Progenitor cell of endocrine pancreas (in vitro differentiated cells): Measurements from ENCODE around the gene ERAL1. TPM values are rescaled to one million over a fixed set of nuclear protein-coding genes. Genes with fewer than 3 reads are reported as not detected.
"Not testable (repeated sequence)": the region's sequence is repeated elsewhere in the genome, so short reads cannot be mapped to it uniquely, and the experiment has no call there.

Experiments used
- DNase-seq: peaks from one replicate; pipeline ENCODE4 v3.0.0; 2021; ENCODE audit warnings: low spot score; ENCODE audit not compliant: unreplicated experiment
- H3K27ac Mint-ChIP-seq: 2 replicates; pipeline ENCODE4 v1.8.0; 2021; ENCODE audit warnings: mild to moderate bottlenecking, moderate library complexity, mixed read lengths
- H3K27me3 Mint-ChIP-seq: 2 replicates; pipeline ENCODE4 v1.8.0; 2021; ENCODE audit warnings: mixed read lengths
- H3K36me3 Mint-ChIP-seq: 2 replicates; pipeline ENCODE4 v1.8.0; 2022; ENCODE audit warnings: mixed read lengths; ENCODE audit not compliant: insufficient read depth
- H3K4me1 Mint-ChIP-seq: 2 replicates; pipeline ENCODE4 v1.8.0; 2021; ENCODE audit warnings: low read depth, mixed read lengths
- H3K4me3 Mint-ChIP-seq: 2 replicates; pipeline ENCODE4 v1.8.0; 2021; ENCODE audit warnings: low read depth, mild to moderate bottlenecking, moderate library complexity, mixed read lengths
- H3K9me3 Mint-ChIP-seq: 2 replicates; pipeline ENCODE4 v1.8.0; 2021; ENCODE audit warnings: low read depth, mixed read lengths
- CTCF ChIP-seq: fragments of 200-600 bp; sonication (generic); IDR thresholded peaks from one replicate; pipeline ENCODE4 v1.5.0; 2021; ENCODE audit warnings: antibody characterized with exemption, mild to moderate bottlenecking; ENCODE audit not compliant: unreplicated experiment
- total RNA-seq: library from RNA; stranded (reverse); gene quantifications from 2 replicates; pipeline ENCODE4 v1.2.1, GENCODE V29; 2021

The ERAL1 gene
- total RNA-seq, 1 donor from 2014 or later = 49.2 TPM

GRCh38 chr17:28892024-28892423 is 37.2 kb downstream of the ERAL1 start:
- H3K4me1 Mint-ChIP-seq = peaks cover 12% of the 10 kb centered on the region
- TF ChIP-seq CTCF = no peak
- peaks cover 2% of the 10 kb centered on the region for H3K36me3 Mint-ChIP-seq
- H3K9me3 Mint-ChIP-seq = no peaks in the 10 kb centered on the region
- no peak for DNase-seq
- no peaks in the 10 kb centered on the region for H3K27me3 Mint-ChIP-seq
- no peak overlapping the region for H3K27ac Mint-ChIP-seq
- H3K4me3 Mint-ChIP-seq = no peak overlapping the region

- not testable (repeated sequence) for DNase-seq, H3K9me3 Mint-ChIP-seq, H3K4me3 Mint-ChIP-seq, H3K27ac Mint-ChIP-seq, H3K27me3 Mint-ChIP-seq, H3K36me3 Mint-ChIP-seq
- H3K4me1 Mint-ChIP-seq = peaks cover 16% of the 10 kb centered on the region
Measured at GRCh38 chr17:28893248-28894183, 38.7 kb downstream of the ERAL1 start.

- Mint-ChIP-seq H3K27ac (no peak overlapping the region), H3K4me3 (peak overlapping the region; percentile 93), H3K9me3 (no peaks in the 10 kb centered on the region), H3K36me3 (peaks cover 7% of the 10 kb centered on the region), H3K27me3 (no peaks in the 10 kb centered on the region), H3K4me1 (peaks cover 16% of the 10 kb centered on the region)
- TF ChIP-seq CTCF = no peak
- DNase-seq = no peak
Measured at GRCh38 chr17:28895794-28896447, 41.1 kb downstream of the ERAL1 start.

GRCh38 chr17:28896491-28896883 is 41.7 kb downstream of the ERAL1 start:
- Mint-ChIP-seq H3K4me3 (peak overlapping the region; percentile 93), H3K27ac (peak overlapping the region; percentile 94), H3K9me3 (no peaks in the 10 kb centered on the region), H3K27me3 (no peaks in the 10 kb centered on the region), H3K4me1 (peaks cover 16% of the 10 kb centered on the region), H3K36me3 (peaks cover 7% of the 10 kb centered on the region)
- no peak for DNase-seq
- TF ChIP-seq CTCF = no peak

GRCh38 chr17:28896884-28897768 is 42.3 kb downstream of the ERAL1 start, which contains the start of gene FLOT2:
Gene FLOT2, minus strand, starts transcription at chr17:28897733. Its CDS starts 159 bp downstream, at chr17:28897574.
- Mint-ChIP-seq H3K4me3 (peak within 1 kb of the TSS; percentile 93), H3K9me3 (no peaks in the 10 kb centered on the region), H3K4me1 (peaks cover 21% of the 10 kb centered on the region), H3K27ac (peak within 1 kb of the TSS; percentile 94), H3K27me3 (no peaks in the 10 kb centered on the region), H3K36me3 (peaks cover 7% of the 10 kb centered on the region)
- DNase-seq = peak; percentile 53
- TF ChIP-seq CTCF = peak; percentile 40
